Right lobe of liver (tissue), 4 donors: Measurements from ENCODE around the gene CDY2A.
"Not testable (repeated sequence)": the region's sequence is repeated elsewhere in the genome, so short reads cannot be mapped to it uniquely, and the experiment has no call there.

ENCODE experiments used
- POLR2A ChIP-seq: fragments of 450-650 bp; IDR thresholded peaks from one replicate; pipeline ENCODE4 v1.6.1; 2017; ENCODE audit warnings: antibody characterized with exemption, mild to moderate bottlenecking
- TF ChIP-seq, protein P1 (sequence below), 4 donors: fragments of 200-600 bp in 3 of 4; fragments of 450-650 bp in 1 of 4; IDR thresholded peaks; one replicate each; pipeline versions ENCODE4 v1.5.1 to v1.8.0; 2016 to 2022; ENCODE audit warnings: antibody characterized with exemption in 4 of 4, mild to moderate bottlenecking in 2 of 4
- donor health status: DM: no; HTN: no; CAD: no.
- donor health status: DM: no; HTN: no; CAD: no.
- donor health status: DM: no; HTN: yes; CAD: no.

DNA sequence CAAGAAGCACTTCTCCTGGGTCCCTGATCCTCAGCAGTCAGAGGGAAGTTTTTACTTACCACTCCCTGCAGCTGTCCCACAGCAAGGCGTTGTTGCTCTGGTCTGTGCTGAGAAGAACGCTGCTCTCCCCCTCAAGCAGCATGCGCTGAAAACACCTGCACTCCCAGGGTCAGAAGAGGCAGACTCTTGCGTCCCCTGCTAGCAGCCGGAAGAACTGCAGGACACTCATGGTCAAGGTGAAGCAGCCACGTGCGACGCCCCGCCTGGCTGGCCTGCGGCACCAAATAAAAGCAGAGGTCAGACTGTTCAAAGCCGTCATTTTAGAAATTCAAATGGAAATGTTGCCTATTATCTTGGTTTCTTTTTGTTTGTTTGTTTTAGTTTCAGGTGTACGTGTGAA lies 47.9 kb downstream of the CDY2A start:
- TF ChIP-seq, protein P1, sequence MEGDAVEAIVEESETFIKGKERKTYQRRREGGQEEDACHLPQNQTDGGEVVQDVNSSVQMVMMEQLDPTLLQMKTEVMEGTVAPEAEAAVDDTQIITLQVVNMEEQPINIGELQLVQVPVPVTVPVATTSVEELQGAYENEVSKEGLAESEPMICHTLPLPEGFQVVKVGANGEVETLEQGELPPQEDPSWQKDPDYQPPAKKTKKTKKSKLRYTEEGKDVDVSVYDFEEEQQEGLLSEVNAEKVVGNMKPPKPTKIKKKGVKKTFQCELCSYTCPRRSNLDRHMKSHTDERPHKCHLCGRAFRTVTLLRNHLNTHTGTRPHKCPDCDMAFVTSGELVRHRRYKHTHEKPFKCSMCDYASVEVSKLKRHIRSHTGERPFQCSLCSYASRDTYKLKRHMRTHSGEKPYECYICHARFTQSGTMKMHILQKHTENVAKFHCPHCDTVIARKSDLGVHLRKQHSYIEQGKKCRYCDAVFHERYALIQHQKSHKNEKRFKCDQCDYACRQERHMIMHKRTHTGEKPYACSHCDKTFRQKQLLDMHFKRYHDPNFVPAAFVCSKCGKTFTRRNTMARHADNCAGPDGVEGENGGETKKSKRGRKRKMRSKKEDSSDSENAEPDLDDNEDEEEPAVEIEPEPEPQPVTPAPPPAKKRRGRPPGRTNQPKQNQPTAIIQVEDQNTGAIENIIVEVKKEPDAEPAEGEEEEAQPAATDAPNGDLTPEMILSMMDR (IDR thresholded peaks at IDR 0.05) = not testable (repeated sequence)
- TF ChIP-seq POLR2A = not testable (repeated sequence)
